ENCODE results near the gene PSMD14.

Gene PSMD14

DNA sequence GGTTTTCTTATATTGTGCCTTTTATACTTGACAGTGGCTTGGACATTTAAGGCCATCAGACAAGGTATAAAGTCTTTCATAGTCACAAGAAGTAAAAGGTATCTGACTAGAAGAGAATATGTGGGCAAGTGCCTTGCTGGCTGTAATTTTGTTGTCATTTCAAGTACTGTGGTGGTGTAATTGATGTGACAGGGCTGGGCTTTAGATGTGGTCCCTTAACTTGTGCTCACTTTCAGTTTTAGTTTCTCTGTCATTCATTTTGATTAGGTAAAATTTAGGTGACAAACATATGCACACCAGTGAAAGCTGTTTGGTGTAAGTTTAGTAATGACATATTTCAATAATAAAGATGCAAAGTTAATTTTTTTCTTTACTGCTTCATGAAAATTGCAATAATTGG, 76.6 kb downstream of the PSMD14 start:
- DNase-seq (ENCODE audit: low spot score): no peak

DNA sequence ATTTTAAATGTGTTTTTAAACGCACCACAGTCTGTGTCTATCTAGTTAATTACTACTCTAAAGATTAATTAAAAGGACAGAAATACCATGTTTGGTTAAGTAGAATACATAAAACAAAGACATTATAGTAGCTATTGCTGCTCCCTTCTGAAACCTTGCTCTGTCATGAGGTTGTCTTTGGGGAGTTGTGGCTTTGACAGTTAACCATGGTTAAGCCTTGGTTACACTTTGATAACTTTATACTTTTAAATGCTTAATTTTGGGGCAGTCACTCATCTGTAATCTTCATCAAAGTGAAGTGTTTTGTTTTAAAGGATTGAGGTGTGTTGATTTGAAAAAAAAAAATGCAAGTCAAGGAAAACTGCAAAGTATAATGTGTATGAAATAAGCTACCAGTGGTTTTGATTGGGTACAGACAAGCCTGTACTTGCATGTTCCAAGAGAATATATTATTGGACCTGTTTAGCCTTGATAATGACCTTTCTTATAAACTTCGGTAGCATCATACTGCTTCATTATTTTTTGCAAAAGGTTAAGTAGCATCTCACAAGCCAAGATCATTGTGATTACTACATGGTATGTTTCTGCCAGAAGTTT, 78.1 kb downstream of the PSMD14 start:
- DNase-seq (ENCODE audit: low spot score): no peak

DNA sequence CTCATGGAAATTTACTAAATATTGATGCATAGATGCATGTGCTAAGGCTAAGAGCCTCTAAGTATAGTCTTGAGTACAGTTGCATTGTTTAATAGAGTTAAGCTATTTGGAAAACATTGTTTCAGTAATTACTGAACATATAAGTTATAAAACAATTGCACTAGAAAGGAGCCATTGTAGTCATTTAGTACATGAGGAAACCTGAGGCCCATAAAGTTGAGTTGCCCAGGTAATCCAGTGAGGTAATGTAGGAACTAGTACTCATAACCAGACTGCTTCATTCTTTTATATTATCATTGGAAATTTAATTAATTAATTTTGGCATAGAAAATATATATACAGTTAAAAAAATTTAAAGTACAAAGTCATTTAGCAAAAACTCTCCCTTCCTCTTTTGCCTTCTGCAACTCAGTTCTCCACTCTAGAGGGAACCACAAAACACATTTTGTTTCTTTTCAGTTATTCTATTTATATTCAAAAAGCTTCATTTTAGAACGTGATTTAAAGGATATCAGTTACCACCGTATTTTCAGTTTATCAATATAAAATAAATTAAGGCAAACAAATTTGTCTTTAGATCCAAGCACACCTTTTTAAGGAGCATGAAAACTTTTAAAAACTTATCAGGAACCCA, 80.0 kb downstream of the PSMD14 start:
- no peak for DNase-seq (ENCODE audit: low spot score)

GRCh38 chr2:161391737-161392506, 83.7 kb downstream of the PSMD14 start:
- no peak for DNase-seq (ENCODE audit: low spot score)

DNA sequence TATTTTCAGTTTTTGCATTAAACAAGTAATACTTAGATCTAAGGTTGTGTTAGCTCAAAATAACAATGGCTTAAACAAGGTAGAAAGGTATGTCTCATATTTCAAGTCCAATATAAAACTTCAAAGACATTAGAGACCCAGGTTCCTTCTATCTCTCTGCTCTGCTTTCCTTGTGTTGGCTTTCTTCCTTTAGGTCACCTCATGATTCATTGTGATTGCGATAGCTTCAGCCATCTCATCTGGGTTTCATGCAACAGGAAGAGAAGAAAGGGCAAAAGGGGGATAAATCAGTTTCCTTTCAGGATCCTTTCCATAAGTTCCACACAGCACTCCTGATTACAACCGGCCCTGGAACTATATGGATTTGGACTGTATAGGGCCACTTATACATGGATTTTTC, 91.9 kb downstream of the PSMD14 start:
- no peak for DNase-seq (ENCODE audit: low spot score)

- no peak for DNase-seq (ENCODE audit: low spot score)
Measured at GRCh38 chr2:161402297-161402696, 94.1 kb downstream of the PSMD14 start.

- DNase-seq (ENCODE audit: low spot score): no peak
Measured at GRCh38 chr2:161406316-161406715, 98.1 kb downstream of the PSMD14 start.

DNA sequence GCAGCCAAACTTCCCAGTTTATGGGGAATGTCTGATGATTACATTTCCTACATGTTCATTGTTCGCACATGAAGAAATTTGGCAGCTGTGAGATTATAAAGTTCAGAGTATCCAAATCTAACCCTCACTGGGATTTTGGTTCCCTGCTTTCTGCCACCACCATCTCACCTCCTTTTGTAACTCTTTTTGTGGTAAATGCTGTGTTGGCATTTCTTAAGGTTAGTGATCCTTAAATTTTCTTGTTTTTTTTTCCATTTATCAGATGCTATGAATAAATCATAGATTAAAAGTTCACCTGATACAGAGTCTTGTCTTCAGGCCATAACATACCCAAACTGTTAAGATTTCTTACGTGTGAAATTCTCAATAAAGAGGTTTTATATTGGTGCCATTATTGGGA, 99.4 kb downstream of the PSMD14 start:
- no peak for DNase-seq (ENCODE audit: low spot score)

GRCh38 chr2:161409308-161409907, 101.2 kb downstream of the PSMD14 start:
- DNase-seq (ENCODE audit: low spot score): no peak

DNA sequence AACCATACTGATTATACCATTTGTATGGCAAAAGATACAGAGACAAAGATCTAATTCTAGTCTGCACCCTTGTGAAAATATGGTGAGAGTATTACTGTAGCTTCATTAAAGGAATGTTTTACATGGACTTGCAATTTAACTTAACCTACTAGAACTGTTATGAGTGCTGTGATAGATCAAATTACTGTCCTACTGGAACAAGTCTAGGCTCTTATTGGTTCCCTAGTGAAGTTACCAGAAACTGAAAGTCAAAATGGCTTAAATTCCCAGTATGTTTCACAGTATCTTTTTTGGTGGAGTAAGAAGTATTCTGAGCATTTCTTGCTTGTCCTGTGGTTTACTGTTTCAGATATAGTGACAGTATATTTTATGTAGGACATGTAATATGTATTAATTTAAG, 104.1 kb downstream of the PSMD14 start:
- no peak for DNase-seq (ENCODE audit: low spot score)

DNA sequence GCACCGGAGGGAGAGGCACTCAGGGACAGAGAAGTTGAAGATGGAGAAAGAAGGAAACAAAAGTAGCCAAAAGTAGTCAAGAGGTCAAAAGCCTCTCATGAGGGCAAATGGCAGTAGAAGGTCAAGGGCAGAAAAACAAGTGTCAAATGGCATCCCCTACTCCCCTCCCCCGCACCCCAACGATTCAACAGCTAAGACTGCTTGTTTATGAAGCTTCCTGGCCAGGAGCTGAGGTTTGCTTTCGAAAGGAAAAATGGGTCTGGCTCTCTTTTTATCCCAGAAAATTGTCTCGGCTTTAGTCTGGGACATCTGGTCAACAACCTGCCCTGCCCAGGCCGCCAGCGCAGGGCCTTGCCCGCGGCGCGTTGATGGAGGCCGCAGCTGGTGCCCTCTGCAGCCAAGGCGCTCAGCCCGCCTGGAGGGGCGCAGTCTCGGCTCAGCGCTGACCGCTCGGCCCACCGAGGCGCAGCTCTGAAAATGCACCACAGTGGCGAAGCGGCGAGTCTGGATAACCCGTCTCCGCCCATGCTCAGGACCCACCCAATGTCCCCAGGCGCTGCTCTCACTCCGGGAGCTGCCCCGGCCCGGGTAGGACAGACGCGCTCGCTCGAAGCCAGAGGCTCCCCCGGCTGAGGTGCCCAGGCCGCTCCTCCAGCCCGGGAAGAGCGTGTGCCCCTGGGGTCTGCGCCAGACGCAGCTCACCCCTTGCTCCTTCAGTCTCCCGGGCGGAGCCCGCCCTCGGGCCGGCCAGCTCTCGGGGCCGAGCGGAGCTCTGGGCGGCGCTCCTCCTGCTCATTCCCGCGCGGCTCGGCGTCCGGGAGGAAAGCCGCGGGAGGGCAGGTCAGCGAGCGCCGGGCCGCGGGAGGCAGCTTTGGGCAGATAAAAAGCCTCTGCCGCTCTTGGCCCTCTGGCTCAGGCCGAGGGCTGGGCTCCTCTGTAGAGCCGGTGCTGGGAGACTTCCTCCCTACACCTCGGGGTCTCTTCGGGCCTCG, 106.1 kb downstream of the PSMD14 start:
- no peak for DNase-seq (ENCODE audit: low spot score)

DNA sequence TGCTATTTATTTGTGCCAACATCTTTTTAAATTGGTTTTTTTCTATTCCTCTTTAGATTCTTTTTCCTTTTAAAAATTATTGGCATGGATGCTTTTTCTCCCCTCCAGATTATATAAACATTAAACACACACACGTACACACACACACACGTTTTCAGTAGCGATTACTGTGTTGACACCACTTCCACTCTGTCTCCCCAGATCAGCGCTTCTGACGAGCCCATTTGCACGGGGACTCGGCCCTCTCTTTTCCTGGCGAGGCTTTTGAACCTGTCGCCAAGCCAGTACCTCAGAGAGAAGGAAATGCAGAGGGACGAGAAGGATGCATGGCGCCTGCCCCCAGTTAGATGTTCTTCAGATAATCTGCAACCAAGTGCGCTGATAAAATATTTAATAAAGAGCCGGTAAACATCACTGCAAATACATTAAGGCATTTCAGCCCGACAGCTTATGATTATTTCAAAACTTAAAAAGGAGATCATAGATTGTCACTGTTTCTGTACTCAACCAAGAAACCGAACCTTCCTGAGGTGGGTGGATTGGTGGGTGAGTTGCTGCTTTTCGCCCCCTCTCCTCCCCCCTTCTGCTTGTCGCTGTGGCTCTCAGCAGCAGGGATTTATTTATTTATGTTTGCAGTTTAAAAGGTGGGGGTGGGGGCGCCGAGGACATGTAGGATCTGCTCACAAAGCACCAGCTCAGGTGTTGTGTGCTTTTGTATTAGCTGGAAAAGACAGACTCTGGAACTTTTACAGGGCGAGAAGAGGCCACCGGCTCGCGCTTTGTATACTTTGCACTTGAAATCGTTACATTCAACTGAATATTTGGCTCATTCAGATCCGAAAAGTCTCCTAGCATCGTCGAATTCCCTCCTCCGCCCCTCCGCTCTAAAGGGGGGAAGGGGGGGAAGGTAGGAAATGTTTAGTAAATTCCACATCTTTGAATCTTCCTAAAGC, 107.1 kb downstream of the PSMD14 start:
- DNase-seq (ENCODE audit: low spot score): no peak

DNA sequence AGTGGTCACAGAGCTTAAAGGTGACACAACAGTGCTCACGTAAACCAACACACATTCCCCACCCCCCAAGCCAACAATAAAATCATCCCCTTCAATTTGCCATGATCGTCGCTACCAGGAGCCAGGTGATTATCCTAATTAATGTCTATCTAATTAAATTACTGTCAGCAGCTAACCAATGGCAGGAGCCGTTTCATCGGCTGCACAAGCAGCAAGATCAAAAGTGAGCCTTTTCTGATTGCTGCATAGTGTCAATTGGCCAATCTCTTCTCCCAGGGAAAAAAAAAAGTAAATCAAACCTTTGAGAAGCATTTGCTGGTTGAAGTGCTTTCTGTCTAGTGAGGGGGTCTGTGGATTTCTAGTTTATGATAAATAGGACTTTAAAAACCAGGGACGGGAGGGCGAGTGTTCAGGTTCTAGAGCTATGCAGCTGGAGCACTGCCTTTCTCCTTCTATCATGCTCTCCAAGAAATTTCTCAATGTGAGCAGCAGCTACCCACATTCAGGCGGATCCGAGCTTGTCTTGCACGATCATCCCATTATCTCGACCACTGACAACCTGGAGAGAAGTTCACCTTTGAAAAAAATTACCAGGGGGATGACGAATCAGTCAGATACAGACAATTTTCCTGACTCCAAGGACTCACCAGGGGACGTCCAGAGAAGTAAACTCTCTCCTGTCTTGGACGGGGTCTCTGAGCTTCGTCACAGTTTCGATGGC, 107.9 kb downstream of the PSMD14 start, which contains the start of gene TBR1:
TSS of gene TBR1 (plus strand) at position 311 of the 721 bp plus-strand sequence. CDS start at position 425, 114 bp downstream.
- DNase-seq (ENCODE audit: low spot score): no peak

DNA sequence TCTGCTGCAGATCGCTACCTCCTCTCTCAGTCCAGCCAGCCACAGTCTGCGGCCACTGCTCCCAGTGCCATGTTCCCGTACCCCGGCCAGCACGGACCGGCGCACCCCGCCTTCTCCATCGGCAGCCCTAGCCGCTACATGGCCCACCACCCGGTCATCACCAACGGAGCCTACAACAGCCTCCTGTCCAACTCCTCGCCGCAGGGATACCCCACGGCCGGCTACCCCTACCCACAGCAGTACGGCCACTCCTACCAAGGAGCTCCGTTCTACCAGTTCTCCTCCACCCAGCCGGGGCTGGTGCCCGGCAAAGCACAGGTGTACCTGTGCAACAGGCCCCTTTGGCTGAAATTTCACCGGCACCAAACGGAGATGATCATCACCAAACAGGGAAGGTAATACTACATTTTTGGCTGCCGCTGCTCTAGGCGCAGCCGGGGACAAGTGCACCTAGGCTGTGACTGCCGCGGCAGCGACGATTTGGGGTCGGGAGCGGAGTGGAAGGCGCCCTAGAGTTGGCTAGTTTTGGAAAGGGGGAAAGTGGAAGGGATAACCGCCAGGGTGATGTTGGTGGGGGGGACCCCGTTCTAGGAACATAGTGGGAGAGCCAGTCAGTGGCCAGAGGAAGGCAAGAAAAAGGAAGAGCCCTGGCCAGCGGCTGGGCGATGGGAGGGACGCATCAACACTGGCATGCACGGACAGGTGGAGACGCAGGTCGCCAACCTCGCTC, 108.6 kb downstream of the PSMD14 start:
- no peak for DNase-seq (ENCODE audit: low spot score)

DNA sequence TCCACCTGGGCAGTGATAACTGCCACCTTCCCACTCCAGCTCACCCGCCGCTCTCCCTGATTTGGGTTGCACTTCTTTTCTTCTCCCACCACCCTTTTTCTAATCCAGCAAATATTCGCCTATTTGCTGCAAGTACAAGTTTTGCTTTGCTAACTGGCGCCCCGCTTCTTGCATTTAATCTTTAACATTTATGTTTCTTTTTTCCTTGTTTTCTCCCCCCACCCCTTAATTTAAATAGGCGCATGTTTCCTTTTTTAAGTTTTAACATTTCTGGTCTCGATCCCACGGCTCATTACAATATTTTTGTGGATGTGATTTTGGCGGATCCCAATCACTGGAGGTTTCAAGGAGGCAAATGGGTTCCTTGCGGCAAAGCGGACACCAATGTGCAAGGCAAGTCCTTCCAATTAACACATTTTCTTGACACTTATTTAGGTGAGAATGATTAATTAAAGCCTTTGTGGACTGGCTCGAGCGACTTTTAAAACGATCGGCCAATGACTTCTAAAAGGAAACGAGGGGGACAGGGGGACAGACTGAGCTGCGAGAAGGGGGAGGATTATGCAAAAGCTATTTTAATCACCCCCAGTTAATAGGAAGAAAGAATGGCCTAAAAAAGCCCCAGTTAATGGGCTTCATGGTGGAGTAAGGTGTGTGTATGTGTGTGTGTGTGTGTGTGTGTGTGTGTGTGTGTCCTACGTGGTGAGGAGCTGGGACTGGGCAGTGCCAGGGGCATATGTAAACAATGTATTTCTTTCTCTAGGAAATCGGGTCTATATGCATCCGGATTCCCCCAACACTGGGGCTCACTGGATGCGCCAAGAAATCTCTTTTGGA, 109.4 kb downstream of the PSMD14 start:
- no peak for DNase-seq (ENCODE audit: low spot score)

DNA sequence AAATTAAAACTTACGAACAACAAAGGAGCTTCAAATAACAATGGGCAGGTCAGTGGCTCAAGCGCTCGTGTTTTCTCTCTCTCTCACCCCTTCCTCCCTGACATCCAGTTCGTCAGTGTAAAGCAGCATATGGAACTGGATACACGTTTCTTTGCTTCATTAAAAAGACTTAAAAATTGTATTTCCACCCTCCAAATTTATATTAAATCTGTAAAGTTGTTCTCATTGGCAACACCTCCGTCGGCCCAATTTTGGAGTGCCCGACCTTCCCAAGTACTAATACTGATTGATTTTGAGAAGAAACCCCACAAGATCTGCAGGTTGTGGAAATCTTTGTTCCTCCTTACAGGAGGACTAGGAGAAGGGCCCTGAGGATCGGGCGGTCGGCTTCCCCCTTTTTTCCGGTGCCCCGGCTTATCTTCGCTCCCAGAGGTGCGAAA, 110.1 kb downstream of the PSMD14 start:
- DNase-seq (ENCODE audit: low spot score): no peak

- no peak for DNase-seq (ENCODE audit: low spot score)
Measured at GRCh38 chr2:161418715-161419637, 110.8 kb downstream of the PSMD14 start.

All from COLO829 (cell line).